Measurements from ENCODE around the gene HRH3. TPM values are rescaled to one million over a fixed set of nuclear protein-coding genes. Genes with fewer than 3 reads are reported as not detected.
A peak's percentile ranks its signal among the peaks of the same experiment; 100 is the strongest.

HRH3 gene
- total RNA-seq, 4 donors from 2014 or later, result not detected

- peak; percentile 96 for ATAC-seq
- TF ChIP-seq CTCF (IDR thresholded peaks at IDR 0.05 in 4 of 5, conservative IDR thresholded peaks at IDR 0.05 in 1 of 5), result no peak
- TF ChIP-seq POLR2A (IDR thresholded peaks at IDR 0.05), result peak; percentile 45 to 79
- peaks cover 24% of the 10 kb centered on the region in 2 donors for H3K4me1 ChIP-seq
- H3K9me3 ChIP-seq, result no peaks in the 10 kb centered on the region
- in situ Hi-C loops (cut with MboI; ENCODE audit: low sequenced_read_pairs in 4 of 4) (no loop called here), intact Hi-C loops (cut with DNase I; ENCODE audit: low total_unique reads) (no loop called here)
- no peak overlapping the region for H3K4me3 ChIP-seq
- peak; percentile 92 to 94 for DNase-seq
- H3K27ac ChIP-seq, result peak overlapping the region; percentile 90 to 97 (median 95)
- no peaks in the 10 kb centered on the region for H3K27me3 ChIP-seq
- peaks cover 0 to 40% of the 10 kb centered on the region in 2 donors for H3K36me3 ChIP-seq
Observed at GRCh38 chr20:62267543-62267942, 47.5 kb upstream of the HRH3 start.

- intact Hi-C loops (cut with DNase I; ENCODE audit: low total_unique reads), result no loop called here
- Histone ChIP-seq H3K27me3 (no peaks in the 10 kb centered on the region), H3K36me3 (peaks cover 0 to 40% of the 10 kb centered on the region in 2 donors), H3K4me1 (peaks cover 24% of the 10 kb centered on the region in 2 donors), H3K4me3 (no peak overlapping the region), H3K9me3 (no peaks in the 10 kb centered on the region), H3K27ac (peak overlapping the region; percentile 90 to 97 (median 95))
- DNase-seq (no peak), ATAC-seq (peak in 1 of 2 donors; percentile 15)
- TF ChIP-seq CTCF (IDR thresholded peaks at IDR 0.05 in 4 of 5, conservative IDR thresholded peaks at IDR 0.05 in 1 of 5) (no peak), POLR2A (IDR thresholded peaks at IDR 0.05) (no peak)
- in situ Hi-C loops (cut with MboI; ENCODE audit: low sequenced_read_pairs in 4 of 4), result no loop called here
Observed at GRCh38 chr20:62266851-62267250, 46.8 kb upstream of the HRH3 start.

GRCh38 chr20:62266340-62266739 is 46.3 kb upstream of the HRH3 start:
- DNase-seq, result peak in 1 of 2 donors; percentile 55
- H3K4me3 ChIP-seq, result no peak overlapping the region
- TF ChIP-seq CTCF (IDR thresholded peaks at IDR 0.05 in 4 of 5, conservative IDR thresholded peaks at IDR 0.05 in 1 of 5) (no peak), POLR2A (IDR thresholded peaks at IDR 0.05) (no peak)
- no peak for ATAC-seq
- H3K27ac ChIP-seq, result peak overlapping the region; percentile 90 to 97 (median 95)
- H3K9me3 ChIP-seq, result no peaks in the 10 kb centered on the region
- H3K27me3 ChIP-seq, result no peaks in the 10 kb centered on the region
- H3K36me3 ChIP-seq, result peaks cover 0 to 44% of the 10 kb centered on the region in 2 donors
- in situ Hi-C loops (cut with MboI; ENCODE audit: low sequenced_read_pairs in 4 of 4) (no loop called here), intact Hi-C loops (cut with DNase I; ENCODE audit: low total_unique reads) (no loop called here)
- H3K4me1 ChIP-seq, result peaks cover 24% of the 10 kb centered on the region in 2 donors

GRCh38 chr20:62265365-62265764 is 45.3 kb upstream of the HRH3 start:
- Histone ChIP-seq H3K27ac (peak overlapping the region in 1 of 4 donors; percentile 94), H3K36me3 (peaks cover 0 to 47% of the 10 kb centered on the region in 2 donors), H3K4me1 (peaks cover 24% of the 10 kb centered on the region in 2 donors), H3K27me3 (no peaks in the 10 kb centered on the region), H3K9me3 (no peaks in the 10 kb centered on the region), H3K4me3 (no peak overlapping the region)
- no peak for TF ChIP-seq CTCF (IDR thresholded peaks at IDR 0.05 in 4 of 5, conservative IDR thresholded peaks at IDR 0.05 in 1 of 5)
- TF ChIP-seq POLR2A (IDR thresholded peaks at IDR 0.05), result no peak
- in situ Hi-C loops (cut with MboI; ENCODE audit: low sequenced_read_pairs in 4 of 4) (no loop called here), intact Hi-C loops (cut with DNase I; ENCODE audit: low total_unique reads) (no loop called here)
- ATAC-seq (no peak), DNase-seq (no peak)

GRCh38 chr20:62263396-62263795 is 43.3 kb upstream of the HRH3 start:
- DNase-seq (no peak), ATAC-seq (no peak)
- Histone ChIP-seq H3K27me3 (no peaks in the 10 kb centered on the region), H3K36me3 (peaks cover 0 to 47% of the 10 kb centered on the region in 2 donors), H3K4me3 (no peak overlapping the region), H3K9me3 (no peaks in the 10 kb centered on the region), H3K4me1 (peaks cover 28% of the 10 kb centered on the region in 2 donors), H3K27ac (no peak overlapping the region)
- intact Hi-C loops (cut with DNase I; ENCODE audit: low total_unique reads), result no loop called here
- in situ Hi-C loops (cut with MboI; ENCODE audit: low sequenced_read_pairs in 4 of 4), result no loop called here
- TF ChIP-seq CTCF (IDR thresholded peaks at IDR 0.05 in 4 of 5, conservative IDR thresholded peaks at IDR 0.05 in 1 of 5) (no peak), POLR2A (IDR thresholded peaks at IDR 0.05) (no peak)

All from gastrocnemius medialis (tissue), 4 donors.